NCI-H2029 treated with DMSO at 0.1 percent for 48 hours (cell line): ENCODE results near the gene AMBRA1.

Source experiments
- DNase-seq: peaks from one replicate; lab custom pipeline; 2025; lab: John Stamatoyannopoulos, UW

AMBRA1 gene

DNA sequence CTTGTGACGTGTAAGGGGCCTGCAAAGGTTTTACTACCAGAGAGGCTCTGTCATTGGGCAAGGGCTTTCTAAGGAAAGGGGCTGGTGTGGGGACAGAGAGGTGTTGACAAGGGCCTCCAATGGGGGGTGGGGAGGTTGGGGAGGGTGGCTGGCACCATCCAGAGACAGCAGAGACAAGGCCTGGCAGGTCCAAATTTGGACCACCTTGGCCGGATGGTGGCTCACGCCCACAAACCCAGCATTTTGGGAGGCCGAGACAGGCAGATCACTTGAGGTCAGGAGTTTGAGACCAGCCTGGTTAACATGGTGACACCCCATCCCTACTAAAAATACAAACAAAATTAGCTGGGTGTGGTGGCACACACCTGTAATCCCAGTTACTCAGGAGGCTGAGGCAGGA, 200.1 kb downstream of the AMBRA1 start:
- no peak for DNase-seq

DNA sequence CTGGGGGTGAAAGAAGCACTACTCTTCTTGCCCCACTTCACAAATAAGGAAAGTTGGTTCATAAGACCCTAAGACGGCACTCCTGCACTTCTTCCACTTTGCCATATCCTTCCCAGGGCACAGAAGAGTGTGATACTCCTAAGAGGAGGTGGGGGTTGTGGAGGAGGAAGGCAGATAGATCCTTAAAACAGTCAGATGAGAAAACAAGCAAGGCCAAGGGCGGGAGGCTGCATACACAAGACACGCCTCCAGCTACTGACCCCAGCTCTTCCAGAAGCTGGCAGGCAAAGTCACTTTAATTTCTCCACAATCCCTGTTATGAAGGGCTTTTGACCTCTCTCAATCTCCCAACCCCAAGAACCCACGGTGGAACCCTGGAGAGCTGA, 200.6 kb downstream of the AMBRA1 start:
- no peak for DNase-seq

DNA sequence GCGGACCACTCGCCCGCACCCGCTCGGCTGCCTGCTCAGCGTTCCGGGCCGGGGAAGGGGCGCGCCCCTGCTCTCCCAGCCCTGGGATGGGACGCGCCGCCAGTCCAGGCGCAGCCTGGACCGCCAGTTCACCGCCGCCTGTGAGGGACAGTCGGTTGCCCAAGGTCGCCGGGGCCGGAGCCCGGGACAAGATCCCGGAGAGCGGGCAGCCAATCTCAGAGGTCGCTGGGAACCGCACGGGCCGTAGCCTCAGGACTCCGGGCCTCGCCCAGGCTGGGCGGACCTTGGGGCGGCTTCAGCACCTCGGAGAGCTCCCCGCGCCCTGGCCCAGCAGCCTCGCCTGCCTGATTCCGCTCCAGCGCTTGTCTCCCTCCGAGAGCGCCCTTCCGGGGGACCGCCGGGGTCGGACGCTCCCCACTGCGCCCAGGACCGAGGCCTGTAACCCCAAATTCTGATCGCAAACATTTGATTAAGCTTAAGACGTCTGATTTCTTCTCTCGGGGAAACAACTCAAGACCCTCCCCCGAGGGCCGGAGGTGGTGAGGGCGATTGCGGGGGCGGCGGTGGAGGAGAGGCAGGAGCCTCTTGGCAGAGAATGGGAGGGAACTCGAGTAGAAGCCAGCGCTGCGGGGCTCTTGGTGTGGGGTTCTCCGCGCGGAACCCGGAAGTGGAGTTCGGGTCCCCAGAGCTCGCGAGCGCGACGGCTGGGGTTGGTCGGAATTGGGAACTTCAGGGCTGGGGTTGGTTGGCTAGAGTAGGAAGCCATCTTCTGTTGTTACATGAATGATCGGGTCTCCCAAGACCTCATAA, 201.2 kb downstream of the AMBRA1 start:
- DNase-seq: no peak

DNA sequence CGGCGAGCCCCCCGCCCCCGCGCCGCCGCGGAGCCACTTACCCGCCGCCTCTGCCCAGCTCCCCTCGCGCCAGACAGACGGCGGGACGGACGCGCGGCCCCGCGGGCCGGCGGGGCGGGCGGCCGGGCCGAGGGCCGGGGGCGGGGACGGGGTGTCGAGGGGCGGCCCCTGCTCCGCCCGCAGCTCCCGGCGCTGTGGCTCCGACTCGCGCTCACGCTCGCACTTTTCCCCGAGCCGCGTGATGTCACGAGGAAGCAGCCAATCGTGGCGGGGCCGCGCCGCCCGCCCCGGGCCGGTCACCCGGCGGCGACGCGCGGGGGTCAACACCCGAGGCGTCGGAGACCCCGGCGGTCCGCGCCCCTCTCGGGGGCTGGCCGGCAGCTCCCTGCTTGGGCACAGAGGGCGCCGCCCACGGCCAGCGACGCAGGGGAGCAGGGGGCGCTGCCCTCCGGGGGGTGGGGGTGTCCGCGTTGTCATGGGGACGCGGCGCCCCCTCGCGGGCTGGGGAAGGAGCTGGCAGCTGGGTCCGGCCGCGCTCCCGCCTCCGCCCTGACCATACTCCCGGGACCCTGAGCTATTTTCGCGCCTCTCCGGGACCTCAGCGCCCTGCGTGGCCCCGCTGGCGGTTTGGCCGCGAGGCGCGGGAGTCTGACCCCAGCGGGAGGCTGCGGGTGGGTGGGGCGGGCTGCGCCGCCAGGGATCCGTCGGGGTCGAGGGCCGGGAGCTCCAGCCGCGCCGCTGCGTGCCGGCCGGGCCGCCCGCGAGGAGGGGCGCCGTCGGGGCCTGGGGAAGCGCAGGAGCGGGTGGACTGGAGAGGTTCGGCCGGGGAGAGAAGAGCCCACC, 202.0 kb downstream of the AMBRA1 start, which contains the start of gene CHRM4:
Gene CHRM4, minus strand, starts transcription at position 199 of the 843 bp plus-strand sequence. CDS start 5,219 bp downstream, outside the sequence.
- no peak for DNase-seq

DNA sequence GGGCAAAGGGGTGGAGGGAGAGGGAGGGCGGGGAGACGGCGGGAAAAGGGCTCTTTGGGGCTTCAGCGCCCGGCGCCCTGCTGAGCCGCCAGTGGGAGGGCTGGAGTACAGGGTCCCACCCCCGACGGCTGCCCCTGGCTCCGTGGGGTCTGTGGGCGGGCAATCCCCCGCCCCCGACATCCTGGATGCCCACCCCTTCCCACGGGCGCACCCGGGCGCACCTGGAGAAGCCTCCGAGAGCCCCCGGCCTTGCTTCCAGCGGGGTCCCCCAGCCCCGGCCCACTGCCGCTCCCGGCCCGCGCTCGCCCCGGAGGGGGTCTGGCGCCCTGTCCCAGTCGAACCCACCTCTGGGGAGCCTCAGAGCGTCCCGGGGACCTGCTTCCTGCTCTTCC, 202.6 kb downstream of the AMBRA1 start:
- no peak for DNase-seq

DNA sequence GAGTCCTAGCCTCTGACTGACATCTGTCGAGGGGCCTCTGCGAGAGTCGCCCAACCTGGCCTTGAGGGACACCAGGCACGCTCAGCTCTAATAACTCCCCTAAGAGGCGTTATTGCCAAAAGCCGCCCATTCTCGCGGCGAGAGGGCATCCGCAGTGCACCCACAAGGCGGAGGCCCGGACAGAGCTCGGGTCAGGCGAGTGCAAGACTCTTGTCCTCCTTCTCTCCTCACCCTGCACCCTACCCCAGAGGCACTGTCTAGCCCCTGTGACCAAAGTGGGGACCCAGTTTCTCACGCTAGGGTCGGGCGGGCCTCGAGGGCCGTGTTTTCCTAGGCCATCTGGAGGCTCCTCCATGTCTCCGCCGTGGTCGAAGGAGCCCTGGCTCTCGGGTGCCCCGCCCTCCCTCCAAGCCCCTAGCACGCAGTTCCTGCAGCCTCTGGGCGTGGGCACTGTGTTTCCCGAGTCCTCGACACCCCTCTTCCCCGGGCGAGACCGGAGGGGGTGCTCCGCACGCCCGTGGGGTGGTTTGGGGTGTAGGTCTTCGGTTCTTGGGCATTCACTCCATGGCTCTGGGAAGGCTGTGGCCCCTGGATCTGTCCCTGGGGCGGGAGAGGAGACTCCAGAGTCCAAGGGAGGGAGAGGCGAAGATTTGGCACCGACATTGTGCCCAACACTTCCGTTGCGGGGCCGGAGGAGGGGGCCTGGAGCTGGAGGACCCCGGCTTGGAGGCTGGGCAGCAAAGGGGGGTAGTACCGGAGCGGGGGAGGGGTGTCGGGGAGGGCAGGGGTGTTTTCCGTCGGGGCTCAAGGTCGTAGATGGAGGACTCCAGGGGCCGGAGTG, 203.3 kb downstream of the AMBRA1 start:
- DNase-seq: no peak

DNA sequence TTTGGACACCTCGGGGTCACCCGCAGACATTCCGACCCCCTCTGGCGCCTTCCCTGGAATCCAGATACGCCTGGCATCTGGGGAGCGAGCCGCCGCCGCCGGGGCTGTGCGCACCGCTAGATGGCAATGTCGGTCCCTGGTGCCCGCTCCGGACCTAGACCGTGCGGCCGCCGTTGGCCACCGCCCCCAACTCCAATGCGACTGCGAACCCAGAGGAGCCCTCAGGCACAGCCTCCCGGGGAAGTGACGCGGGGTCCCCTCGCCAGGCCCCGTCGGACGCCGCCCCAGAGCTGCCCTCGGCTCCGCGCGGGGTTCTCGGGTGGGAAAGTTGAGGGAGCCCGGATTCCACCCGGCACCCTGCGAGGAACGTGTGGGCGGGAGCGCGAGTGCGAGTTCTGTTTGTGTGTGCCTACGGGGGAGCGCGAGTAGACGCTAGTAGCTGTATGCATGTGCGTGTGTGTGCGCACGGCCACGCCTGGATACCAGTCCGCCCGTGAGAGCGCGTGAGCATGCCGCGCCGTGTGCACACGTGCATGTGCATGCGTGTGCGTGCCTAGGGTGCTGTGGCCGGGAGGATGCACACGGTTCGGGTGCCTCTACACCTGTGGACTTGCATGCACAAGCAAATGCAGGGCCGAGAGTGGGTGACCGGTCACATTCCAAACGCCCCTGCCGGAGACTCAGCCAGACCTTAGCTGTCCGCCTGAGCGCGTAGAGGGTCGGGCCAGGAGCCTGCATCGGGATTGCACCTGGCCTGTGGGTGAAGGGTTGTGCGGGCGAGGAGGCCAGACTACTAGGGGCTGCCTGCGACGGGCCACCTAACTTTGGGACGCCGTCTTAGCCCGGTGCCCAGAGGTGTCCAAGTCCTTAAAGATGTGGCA, 204.1 kb downstream of the AMBRA1 start:
- peak; percentile 51 for DNase-seq

DNA sequence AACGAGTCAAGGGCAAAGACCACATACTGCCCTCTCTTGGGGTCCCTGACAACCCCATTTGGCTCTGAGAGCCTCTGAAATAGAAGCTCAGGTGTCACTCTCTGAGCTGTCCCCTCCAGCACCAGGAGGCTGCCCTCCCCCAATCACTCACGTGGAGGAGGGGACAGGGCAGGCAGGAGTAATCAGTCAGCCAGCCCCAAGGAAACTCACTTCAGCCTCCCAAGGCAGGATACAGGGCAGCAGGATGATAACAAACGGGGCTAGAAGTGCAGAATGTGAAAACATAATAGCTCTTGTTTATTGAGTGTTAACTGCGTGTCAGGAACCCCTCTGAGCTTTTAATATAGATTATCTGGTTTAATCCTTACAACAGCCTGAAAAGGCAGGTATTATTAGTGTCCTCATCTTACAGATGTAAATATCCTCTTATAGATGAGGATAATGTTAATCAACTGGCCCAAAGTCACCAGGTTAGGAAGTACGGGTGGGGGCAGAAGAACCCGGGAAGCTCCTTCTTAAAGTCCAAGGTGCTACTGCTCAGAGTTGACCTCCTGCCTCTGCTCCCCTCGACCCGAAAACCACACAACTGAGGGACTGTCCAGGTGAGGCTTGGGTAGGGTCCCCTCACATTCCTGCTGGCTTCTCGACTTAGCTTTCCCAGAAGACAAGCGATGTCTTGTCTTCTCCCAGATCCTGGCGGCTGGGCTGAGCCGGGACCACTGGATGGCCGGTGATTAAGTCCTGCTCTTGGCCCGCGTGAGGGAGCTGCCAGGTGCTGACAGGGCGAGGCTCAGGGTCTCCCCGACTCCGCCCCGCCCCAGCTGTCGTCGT, 205.0 kb downstream of the AMBRA1 start:
- DNase-seq: no peak

DNA sequence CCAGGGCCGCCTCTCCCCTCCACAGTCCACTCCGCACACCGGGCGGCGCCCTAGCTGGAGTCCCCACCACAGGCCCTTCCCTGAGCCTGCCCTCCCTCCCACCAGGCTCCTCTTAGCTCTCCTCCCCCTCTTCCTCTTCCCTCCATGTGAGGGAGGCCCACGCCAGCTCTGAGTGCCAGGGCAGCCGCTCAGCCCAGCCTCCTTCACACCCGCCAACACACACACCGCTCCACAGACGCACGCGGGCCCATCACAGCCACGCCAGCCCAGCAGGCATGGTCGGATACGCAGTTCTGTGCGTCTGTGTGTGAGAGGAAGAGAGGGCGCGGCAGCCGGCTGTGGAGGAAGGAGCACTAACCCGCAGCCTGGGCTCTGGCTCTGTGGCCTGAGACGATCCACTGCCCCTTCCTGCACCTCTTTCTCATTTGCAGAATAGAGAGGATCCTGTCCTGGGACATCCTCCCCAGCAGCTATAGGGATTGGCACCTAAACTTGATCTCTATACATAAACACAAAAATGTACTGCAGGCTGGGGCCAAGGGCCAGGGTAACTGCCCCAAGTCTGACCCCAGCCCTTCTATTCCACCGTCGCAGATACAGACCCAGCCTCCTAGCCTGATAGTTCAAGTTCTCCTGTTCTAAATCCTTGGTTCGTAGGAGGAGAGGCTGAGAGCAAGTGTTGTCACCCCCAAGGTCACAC, 205.8 kb downstream of the AMBRA1 start:
- no peak for DNase-seq

DNA sequence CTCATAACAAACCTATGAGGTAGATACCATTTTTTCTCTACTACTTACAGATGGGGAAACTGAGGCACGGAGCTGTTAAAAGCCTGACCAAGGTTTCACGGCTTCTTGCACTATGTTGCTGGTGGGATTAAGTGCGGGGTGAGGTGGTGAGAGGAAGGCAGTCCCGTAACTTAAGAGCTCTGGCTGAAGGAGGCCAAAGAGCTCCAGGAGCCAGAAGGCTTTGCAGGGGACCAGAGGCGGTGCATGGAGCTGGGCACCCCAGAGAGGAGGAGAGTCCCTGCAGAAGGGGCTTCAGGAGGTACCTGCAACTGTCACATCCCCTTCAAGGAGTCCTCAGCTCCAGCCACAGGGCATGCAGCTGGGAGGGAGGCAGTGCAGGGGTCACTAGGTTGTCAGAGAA, 206.4 kb downstream of the AMBRA1 start:
- no peak for DNase-seq

DNA sequence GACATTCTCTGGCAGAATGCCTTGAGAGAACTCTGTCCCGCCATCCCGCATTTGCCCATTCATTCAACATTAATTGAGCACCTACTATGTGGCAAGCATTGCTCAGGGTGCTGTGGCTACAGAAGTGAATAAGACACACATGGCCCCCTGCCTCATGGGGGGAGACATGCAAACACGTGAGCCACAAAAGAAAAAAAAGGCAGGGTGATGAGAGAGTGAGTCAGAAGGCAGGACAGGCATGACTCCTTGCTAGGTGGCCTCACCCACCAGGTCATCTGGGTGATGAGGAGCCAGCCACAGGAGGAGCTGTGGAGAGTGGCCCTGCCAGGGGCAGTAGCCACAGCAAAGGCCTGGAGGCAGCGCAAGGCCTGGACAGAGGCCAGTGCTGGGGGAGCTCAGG, 207.1 kb downstream of the AMBRA1 start:
- no peak for DNase-seq

DNA sequence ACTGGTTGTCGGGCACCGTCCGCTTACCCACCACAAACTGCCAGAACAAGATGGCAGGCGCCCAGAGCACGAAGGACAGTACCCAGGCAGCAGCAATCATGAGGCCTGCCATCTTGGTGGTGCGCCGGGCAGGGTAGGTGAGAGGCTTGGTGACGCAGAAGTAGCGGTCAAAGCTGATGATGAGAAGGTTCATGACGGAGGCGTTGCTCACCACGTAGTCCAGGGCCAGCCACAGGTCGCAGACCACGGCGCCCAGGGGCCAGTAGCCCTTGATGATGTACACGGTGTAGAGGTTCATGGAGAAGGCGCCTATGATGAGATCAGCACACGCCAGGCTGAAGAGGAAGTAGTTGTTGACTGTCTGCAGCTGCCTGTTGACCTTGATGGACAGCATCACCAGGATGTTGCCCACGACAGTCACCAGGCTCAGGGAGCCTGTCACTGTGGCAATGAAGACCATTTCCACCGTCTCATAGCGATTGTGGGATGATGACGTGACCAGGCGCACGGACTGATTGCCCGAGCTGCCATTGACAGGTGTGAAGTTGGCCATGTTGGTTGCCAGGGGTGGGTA, 207.7 kb downstream of the AMBRA1 start:
- no peak for DNase-seq

DNA sequence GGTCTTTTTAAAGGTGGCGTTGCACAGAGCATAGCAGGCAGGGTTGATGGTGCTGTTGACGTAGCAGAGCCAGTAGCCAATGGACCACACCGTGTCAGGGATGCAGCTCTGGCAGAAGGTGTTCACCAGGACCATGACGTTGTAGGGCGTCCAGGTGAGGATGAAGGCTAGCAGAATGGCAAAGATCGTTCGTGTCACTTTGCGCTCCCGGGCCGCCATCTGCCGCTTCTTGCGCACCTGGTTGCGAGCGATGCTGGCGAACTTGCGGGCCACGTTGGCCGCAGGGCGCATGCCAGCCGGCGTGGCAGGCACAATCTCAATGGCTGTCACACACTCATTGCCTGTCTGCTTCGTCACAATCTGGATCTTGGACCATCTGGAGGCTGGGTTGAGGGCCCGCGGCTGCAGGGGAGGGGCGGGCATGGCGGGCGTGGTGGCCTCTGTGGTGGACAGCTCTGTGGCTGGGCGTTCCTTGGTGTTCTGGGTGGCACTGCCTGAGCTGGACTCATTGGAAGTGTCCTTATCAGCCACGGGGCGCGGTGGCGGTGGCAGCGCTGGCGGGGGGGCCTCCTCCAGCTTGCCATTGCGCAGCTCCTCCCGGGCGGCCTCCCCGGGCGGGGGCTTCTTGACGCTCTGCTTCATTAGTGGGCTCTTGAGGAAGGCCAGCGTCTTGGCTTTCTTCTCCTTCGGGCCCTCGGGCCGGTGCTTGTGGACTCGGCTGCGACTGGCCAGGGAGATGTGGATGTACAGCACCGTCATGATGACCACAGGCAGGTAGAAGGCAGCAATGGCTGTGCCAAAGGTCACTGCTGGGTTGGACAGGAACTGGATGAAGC, 208.4 kb downstream of the AMBRA1 start:
- no peak for DNase-seq

DNA sequence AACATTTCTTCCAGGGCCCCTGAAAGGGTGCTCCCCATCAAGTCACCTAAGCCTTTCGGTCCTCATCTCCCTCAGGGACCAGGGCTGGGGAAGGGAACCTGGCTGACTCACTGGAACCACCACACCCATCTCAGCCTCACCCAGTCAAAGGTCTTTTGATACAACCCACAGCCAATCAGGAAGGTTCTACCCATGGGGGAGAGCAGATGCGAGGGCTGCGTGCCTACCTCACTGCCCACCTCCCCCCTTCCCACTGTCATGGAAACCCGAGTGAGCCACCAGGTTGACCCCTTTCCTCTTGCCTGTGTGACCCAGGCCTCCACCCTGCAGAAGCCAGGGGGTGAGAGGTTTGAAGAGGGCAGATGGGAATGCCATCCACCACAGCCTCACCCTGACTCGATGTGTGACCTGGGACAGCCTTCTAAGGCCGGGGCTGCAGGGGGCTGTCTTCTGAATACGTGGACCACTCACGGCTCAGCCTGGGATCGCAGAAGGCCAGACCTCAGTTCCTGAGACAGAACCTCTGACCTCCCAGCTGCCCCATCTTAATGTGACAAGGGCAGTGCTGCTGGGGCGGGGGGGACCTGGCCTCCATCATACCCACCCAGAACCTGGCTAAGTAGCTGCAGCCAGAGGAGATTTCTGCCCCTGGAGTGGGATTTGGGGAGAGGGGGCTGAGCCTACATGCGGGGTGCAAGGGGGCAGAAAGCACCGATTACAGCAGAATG, 209.7 kb downstream of the AMBRA1 start:
- no peak for DNase-seq

DNA sequence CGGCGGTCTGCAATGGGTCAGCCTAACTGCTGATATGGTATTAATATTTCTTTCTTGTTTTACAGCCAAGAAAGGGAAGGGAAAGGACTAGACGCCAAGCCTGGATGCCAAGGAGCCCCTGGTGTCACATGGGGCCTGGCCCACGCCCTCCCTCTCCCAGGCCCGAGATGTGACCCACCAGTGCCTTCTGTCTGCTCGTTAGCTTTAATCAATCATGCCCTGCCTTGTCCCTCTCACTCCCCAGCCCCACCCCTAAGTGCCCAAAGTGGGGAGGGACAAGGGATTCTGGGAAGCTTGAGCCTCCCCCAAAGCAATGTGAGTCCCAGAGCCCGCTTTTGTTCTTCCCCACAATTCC, 210.4 kb downstream of the AMBRA1 start:
- no peak for DNase-seq

DNA sequence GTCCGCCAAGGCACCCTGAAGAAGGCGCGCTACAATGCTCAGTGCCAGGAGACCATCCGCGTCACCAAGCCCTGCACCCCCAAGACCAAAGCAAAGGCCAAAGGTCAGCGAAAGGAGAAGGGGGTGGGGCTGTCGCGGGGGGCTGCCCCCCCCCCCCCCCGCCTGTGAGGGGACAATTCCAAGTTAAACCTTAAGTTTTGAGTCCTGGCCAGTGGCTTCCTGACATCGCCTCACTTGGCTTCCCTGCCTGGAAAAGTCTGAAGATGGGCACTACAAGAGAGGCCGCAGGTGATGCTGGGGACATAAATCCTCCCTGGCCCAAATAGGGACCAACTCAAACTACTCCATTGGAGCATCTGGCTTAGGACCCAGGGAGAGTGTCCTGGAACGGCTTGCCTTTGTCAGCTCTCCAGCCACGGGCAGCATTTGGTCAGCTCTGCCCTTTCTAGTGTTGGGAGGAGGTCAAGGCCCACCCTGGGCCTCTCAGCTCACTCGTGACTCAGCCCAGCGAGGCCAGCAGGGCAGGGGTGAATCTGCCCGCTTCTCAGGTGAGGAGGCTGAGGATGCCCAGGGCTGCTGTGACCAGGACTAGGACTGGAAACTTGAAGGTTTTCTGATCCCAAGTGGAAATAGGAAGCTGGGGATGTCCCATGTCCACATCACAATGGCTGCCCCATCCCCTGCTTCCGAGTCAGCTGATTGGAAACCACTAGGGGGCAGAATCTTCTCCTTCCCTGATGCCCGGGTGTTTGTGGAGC, 211.0 kb downstream of the AMBRA1 start:
- DNase-seq: no peak
